Stomach (tissue), 9 donors: Measurements from ENCODE around the gene NETO2. TPM values are rescaled to one million over a fixed set of nuclear protein-coding genes. Genes with fewer than 3 reads are reported as not detected.
"Not testable (repeated sequence)": the region's sequence is repeated elsewhere in the genome, so short reads cannot be mapped to it uniquely, and the experiment has no call there.

ENCODE experiments used
- DNase-seq, 2 donors: peaks; one replicate each; pipeline versions ENCODE4 v3.0.0 to v3.0.0-alpha.2; 2013 to 2019
- H3K27ac ChIP-seq, 5 donors: fragments of 200-600 bp in 4 of 5; sonication (generic) in 4 of 5; one replicate each; pipeline ENCODE4 v1.5.1; 2013 to 2019; ENCODE audit warnings: mild to moderate bottlenecking in 1 of 5, moderate library complexity in 1 of 5
- H3K27me3 ChIP-seq, 3 donors: fragments of 200-600 bp; sonication (generic); one replicate each; pipeline ENCODE4 v1.5.1; 2017 to 2019; ENCODE audit warnings: mixed run types in 1 of 3
- H3K36me3 ChIP-seq, 4 donors: fragments of 200-600 bp; sonication (generic); 1 replicate in 3 of 4; 2 replicates in 1 of 4; pipeline ENCODE4 v1.5.1; 2016 to 2019
- H3K4me1 ChIP-seq, 4 donors: fragments of 200-600 bp; sonication (generic); one replicate each; pipeline ENCODE4 v1.5.1; 2016 to 2019
- H3K4me3 ChIP-seq, 4 donors: fragments of 200-600 bp; sonication (generic) in 3 of 4; one replicate each; pipeline ENCODE4 v1.5.1; 2016 to 2019; ENCODE audit warnings: mild to moderate bottlenecking in 1 of 4
- H3K9me3 ChIP-seq, 4 donors: fragments of 200-600 bp; sonication (generic); one replicate each; pipeline ENCODE4 v1.5.1; 2016 to 2019
- CTCF ChIP-seq, 7 experiments: fragments of 450-650 bp in 4 of 7; fragments of 200-600 bp in 3 of 7; sonication (generic) in 3 of 7; IDR thresholded peaks; one replicate each; pipeline ENCODE4 v1.5.1; 2016 to 2019; ENCODE audit warnings: antibody characterized with exemption in 7 of 7, control low read depth in 2 of 7, mild to moderate bottlenecking in 1 of 7
- EP300 ChIP-seq: sonication (generic); formaldehyde crosslinking; IDR thresholded peaks from one replicate; pipeline ENCODE4 v1.6.1; 2017; ENCODE audit warnings: antibody characterized with exemption
- POLR2A ChIP-seq, 4 donors: fragments of 450-650 bp; IDR thresholded peaks; one replicate each; pipeline ENCODE4 v1.6.1; 2016; ENCODE audit warnings: antibody characterized with exemption in 4 of 4, control low read depth in 2 of 4, mild to moderate bottlenecking in 1 of 4, moderate library complexity in 1 of 4
- POLR2AphosphoS5 ChIP-seq, 3 donors: sonication (generic); formaldehyde crosslinking; IDR thresholded peaks; one replicate each; pipeline ENCODE4 v1.6.1; 2016; ENCODE audit warnings: antibody characterized with exemption in 3 of 3
- WGBS, 5 donors: extraction: QIAGEN DNeasy Blood & Tissue Kit in 3 of 5; methylation state at CpG; one replicate each; pipeline versions ENCODE4 v1.1.5 to v1.1.7; 2013 to 2018; 5-methylcytosine and 5-hydroxymethylcytosine counted together
- intact Hi-C: fragments of 100-400 bp; cut with DNase I; formaldehyde crosslinking; loops from one replicate; pipeline ENCODE4 v1.15.1; 2023; ENCODE audit warnings: low total_unique reads
- polyA plus RNA-seq, 3 donors: library from polyadenylated mRNA; stranded (reverse); fragments of 200-250 nt; gene quantifications; one replicate each; pipeline ENCODE4 v1.2.3, GENCODE V29; 2013
- total RNA-seq, 5 donors: library from RNA; depleted of rRNA; stranded (reverse); fragments of >200 nt; gene quantifications; one replicate each; pipeline versions ENCODE4 v1.1.0 to v1.2.3, GENCODE V29; 2014 to 2016
- donor health status: healthy with polysubstance abuse.
- donor health status: Bipolar disorder and iron deficiency.
- donor health status: healthy.

Gene NETO2
- total and polyA plus RNA-seq, 8 donors = 0.45 to 9.3 (median 2.2) TPM; not detected in 1

DNA sequence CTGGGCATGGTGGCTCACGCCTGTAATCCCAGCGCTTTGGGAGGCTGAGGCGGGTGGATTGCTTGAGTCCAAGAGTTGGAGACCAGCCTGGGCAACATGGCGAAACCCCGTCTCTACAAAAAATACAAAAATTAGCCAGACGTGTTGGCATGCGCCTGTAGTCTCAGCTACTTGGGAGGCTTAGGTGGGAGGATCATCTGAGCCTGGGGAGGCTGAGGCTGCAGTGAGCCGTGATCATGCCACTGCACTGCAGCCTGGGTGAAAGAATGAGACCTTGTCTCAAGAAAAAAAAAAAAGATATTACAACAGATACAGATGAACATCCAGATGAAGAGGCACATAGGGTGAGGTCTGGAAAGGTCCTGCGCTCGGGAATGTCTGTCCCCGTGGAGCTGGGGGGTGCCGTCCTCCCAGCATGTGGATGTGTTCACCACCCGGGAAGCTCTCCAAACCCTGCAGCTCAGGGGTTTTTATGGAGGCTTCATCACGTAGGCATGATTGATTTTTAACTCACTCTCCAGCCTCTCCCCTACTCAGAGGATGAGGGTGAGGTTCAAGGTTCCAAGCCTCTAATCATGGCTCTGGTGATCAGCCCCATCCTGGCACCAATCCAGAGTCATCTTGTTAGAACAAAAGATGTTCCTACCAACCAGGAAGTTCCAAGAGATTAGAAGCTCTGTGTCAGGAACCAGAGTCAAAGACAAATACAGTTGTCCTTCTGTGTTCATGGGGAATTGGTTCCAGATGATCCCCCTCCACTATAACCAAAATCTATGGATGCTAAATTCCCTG is 85.3 kb downstream of the NETO2 start:
- Histone ChIP-seq H3K27ac (no peak overlapping the region), H3K27me3 (no peaks in the 10 kb centered on the region), H3K9me3 (no peaks in the 10 kb centered on the region), H3K4me1 (no peaks in the 10 kb centered on the region), H3K4me3 (no peak overlapping the region), H3K36me3 (no peaks in the 10 kb centered on the region)
- WGBS, 5 donors = 80 to 88% (median 86%) methylated on average over 14 of the region's 14 CpGs
- no peak for DNase-seq
- TF ChIP-seq POLR2AphosphoS5 (IDR thresholded peaks at IDR 0.05) = no peak
- intact Hi-C loops = no loop called here

- H3K4me1 ChIP-seq = no peaks in the 10 kb centered on the region
- TF ChIP-seq EP300 (no peak), POLR2A (IDR thresholded peaks at IDR 0.05) (no peak), POLR2AphosphoS5 (IDR thresholded peaks at IDR 0.05) (no peak), CTCF (IDR thresholded peaks at IDR 0.05) (no peak)
- H3K9me3 ChIP-seq = no peaks in the 10 kb centered on the region
- H3K27ac ChIP-seq = no peak overlapping the region
- H3K4me3 ChIP-seq = no peak overlapping the region
- intact Hi-C loops = no loop called here
- no peaks in the 10 kb centered on the region for H3K36me3 ChIP-seq
- no peaks in the 10 kb centered on the region for H3K27me3 ChIP-seq
- 67 to 83% (median 69%) methylated on average over 5 of the region's 5 CpGs for WGBS, 5 donors
- DNase-seq = no peak
Measured at GRCh38 chr16:47057630-47057993, 86.1 kb downstream of the NETO2 start.

DNA sequence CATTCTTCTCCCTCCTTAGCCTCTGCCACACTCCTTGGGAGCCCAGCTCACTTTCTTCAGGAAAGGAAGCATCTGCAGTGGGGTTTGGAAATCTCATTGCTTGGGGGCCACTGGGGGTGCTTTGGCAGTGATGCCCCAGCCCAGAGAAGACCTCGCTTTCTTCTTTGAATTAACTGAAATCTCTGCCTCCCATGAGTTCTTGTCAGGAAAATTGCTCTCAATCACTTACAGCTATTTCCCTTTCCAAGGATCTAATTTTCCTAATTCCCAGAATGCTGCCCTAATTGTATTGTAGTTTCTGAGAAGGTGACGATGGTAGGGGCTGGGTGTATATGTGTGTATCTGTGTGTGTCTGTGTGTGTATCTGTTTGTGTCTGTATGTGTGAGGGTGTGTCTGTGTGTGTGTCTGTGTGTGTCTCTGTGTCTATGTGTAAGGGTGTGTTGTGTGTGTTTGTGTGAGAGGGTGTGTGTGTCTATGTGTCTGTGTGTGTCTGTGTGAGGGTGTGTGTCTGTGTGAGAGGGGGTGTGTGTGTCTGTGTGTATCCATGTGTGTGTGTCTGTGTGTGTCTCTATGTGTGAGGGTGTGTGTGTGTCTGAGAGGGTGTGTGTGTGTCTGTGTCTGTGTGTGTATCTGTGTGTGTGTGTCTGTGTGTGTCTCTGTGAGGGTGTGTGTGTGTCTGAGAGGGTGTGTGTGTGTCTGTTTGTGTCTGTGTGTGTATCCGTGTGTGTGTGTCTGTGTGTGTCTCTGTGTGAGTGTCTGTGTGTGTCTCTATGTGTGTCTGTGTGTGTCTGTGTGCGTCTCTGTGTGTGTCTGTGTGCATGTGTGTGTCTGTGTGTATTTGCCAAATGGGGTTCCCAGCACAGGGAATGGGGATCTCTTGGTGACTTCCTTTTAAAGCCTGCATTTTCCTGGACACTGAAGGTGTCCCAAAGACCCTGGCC is 86.8 kb downstream of the NETO2 start:
- TF ChIP-seq CTCF (IDR thresholded peaks at IDR 0.05) = no peak
- TF ChIP-seq EP300 = no peak
- no peak for TF ChIP-seq POLR2AphosphoS5 (IDR thresholded peaks at IDR 0.05)
- TF ChIP-seq POLR2A (IDR thresholded peaks at IDR 0.05) = no peak
- DNase-seq = no peak

DNA sequence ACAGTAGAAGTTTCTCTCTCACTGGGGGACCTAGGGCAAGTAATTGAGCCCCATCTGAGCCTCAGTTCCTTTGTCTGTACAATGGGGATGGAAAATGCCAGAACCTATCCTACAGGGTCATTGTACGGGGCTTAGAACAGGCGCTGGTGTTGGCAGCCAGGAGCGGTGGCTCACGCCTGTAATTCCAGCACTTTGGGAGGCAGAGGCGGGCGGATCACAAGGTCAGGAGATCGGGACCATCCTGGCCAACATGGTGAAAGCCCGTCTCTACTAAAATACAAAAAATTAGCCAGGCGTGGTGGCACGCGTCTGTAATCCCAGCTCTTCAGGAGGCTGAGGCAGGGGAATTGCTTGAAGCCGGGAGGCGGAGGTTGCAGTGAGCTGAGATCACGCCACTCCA is 87.7 kb downstream of the NETO2 start:
- H3K27ac ChIP-seq, H3K4me1 ChIP-seq, H3K9me3 ChIP-seq, DNase-seq, H3K4me3 ChIP-seq, H3K36me3 ChIP-seq, H3K27me3 ChIP-seq, intact Hi-C loops: not testable (repeated sequence)
- WGBS, 5 donors = 87 to 93% (median 90%) methylated on average over 14 of the region's 14 CpGs

More for the DNA sequence above, 86.8 kb downstream of the NETO2 start:
- Histone ChIP-seq H3K4me3 (no peak overlapping the region), H3K27me3 (no peaks in the 10 kb centered on the region), H3K4me1 (no peaks in the 10 kb centered on the region), H3K36me3 (no peaks in the 10 kb centered on the region), H3K27ac (no peak overlapping the region), H3K9me3 (no peaks in the 10 kb centered on the region)
- 77 to 89% (median 81%) methylated on average over 4 of the region's 4 CpGs for WGBS, 5 donors
- intact Hi-C loops = no loop called here

DNA sequence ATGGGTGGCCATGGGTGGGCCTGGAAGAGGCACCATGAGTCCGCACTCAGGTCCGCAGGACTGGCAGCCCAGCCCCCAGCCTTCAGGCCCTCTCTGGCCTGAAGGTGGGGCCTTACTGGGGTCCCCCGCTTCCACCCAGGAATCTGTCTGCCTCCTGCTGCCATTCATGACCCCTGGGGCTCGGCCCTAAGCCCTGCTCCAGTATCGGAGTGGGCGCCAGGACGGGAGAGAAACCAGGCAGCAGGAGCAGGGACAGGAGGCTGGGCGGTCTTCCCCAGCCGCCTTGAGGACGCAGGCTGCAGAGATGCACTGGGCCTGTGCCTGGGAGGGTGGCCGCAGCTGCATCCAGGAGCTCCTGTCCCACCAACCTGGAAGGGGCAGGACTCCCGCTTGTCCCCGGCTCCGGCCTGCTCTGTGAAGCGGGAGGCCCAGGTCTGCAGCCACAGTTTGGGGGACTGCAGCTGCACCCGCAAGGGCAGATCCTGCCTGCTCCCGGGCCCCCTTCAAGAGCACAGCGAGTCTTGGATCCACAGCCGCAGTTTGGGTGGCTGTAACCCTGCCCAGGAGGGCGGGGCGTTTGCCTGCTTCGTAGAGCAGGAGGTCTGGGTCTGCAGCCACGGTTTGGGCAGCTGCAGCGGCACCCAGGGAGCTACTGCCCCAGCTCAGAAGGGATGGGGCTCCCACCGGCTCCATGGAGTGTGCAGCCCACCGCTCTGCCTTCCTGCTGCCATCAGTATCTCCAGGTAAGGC is 88.4 kb downstream of the NETO2 start:
- no peaks in the 10 kb centered on the region for H3K9me3 ChIP-seq
- no peak for TF ChIP-seq POLR2AphosphoS5 (IDR thresholded peaks at IDR 0.05)
- TF ChIP-seq CTCF (IDR thresholded peaks at IDR 0.05) = no peak
- no peak for TF ChIP-seq EP300
- TF ChIP-seq POLR2A (IDR thresholded peaks at IDR 0.05) = no peak
- H3K27ac ChIP-seq = no peak overlapping the region
- WGBS, 5 donors = 68 to 87% (median 85%) methylated on average over 6 to 26 of the region's 26 CpGs
- intact Hi-C loops = no loop called here
- no peak overlapping the region for H3K4me3 ChIP-seq
- no peak for DNase-seq
- no peaks in the 10 kb centered on the region for H3K27me3 ChIP-seq
- H3K4me1 ChIP-seq = no peaks in the 10 kb centered on the region
- H3K36me3 ChIP-seq = no peaks in the 10 kb centered on the region
